GM10248 (cell line): ENCODE measurements around the gene NAP1L3.

Source experiments
- CTCF ChIA-PET: fragments of 300-600 bp; sonication (Branson Sonifier 250); formaldehyde crosslinking; extraction: SDS; loops from one replicate; lab custom pipeline; 2021; ENCODE audit warnings: antibody characterized with exemption; lab: Yijun Ruan, JAX
- POLR2A ChIA-PET: fragments of 350-650 bp; sonication (Branson Sonifier 250); formaldehyde crosslinking; extraction: SDS; loops from one replicate; lab custom pipeline; 2020; ENCODE audit warnings: antibody characterized with exemption; lab: Yijun Ruan, JAX
- DNase-seq: peaks from one replicate; pipeline ENCODE4 v3.0.0; 2012; ENCODE audit errors: extremely low spot score
- TF ChIP-seq, protein P1 (sequence below): IDR thresholded peaks from 2 replicates; pipeline ENCODE4 v1.5.1; 2012; ENCODE audit warnings: mild to moderate bottlenecking, low read depth; ENCODE audit errors: extremely low read depth, missing control alignments, control extremely low read depth

The NAP1L3 gene

DNA sequence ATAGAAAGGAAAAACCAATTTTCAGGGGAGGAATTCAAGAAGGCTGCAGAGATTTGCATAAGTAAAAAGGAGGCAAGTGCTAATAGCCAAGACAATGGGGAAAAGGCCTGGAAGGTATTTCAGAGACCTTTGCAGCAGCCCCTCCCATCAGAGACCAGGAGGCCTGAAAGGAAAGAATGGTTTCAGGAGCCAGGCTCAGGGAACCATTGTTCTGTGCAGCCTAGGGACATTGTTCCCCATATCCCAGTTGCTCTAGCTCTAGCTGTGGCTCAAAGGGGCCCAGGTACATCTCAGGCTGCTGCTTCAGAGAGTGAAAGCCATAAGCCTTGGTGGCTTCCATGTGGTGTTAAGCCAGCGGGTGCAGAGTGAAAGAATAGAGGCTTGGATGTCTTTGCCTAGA is 24.0 kb downstream of the NAP1L3 start:
- CTCF ChIA-PET, result no interaction called here
- DNase-seq, result no peak
- POLR2A ChIA-PET, result no interaction called here
- TF ChIP-seq, protein P1, sequence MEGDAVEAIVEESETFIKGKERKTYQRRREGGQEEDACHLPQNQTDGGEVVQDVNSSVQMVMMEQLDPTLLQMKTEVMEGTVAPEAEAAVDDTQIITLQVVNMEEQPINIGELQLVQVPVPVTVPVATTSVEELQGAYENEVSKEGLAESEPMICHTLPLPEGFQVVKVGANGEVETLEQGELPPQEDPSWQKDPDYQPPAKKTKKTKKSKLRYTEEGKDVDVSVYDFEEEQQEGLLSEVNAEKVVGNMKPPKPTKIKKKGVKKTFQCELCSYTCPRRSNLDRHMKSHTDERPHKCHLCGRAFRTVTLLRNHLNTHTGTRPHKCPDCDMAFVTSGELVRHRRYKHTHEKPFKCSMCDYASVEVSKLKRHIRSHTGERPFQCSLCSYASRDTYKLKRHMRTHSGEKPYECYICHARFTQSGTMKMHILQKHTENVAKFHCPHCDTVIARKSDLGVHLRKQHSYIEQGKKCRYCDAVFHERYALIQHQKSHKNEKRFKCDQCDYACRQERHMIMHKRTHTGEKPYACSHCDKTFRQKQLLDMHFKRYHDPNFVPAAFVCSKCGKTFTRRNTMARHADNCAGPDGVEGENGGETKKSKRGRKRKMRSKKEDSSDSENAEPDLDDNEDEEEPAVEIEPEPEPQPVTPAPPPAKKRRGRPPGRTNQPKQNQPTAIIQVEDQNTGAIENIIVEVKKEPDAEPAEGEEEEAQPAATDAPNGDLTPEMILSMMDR, result no peak

DNA sequence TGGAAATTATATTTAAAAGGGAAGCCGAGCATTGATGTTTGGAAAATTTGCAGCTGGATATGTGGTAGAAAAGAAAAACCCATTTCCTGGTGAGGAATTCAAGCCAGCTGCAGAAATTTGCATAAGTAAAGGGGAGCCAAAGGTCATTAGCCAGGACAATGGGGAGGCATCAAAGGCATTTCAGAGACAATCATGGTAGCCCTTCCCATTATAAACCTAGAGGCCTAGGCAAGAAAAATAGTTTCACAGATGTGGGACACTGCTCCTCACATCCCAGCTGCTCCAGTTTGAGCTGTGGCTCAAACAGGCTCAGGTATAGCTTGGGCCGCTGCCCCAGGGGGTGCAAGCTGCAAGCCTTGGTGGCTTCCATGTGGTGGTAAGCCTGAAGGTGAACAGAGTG is 35.8 kb downstream of the NAP1L3 start:
- ChIA-PET POLR2A (no interaction called here), CTCF (no interaction called here)
- TF ChIP-seq, protein P1, result no peak
- no peak for DNase-seq
